NB4 (cell line): ENCODE results near the gene SYDE2.
"Not testable (repeated sequence)": the region's sequence is repeated elsewhere in the genome, so short reads cannot be mapped to it uniquely, and the experiment has no call there.

Experiments
- DNase-seq: peaks from one replicate; pipeline ENCODE4 v3.0.0; 2010; ENCODE audit warnings: low read depth
- H3K4me3 ChIP-seq: one replicate; pipeline ENCODE4 v1.5.1; 2011; ENCODE audit warnings: mild to moderate bottlenecking, low read depth, low read length, moderate library complexity
- CTCF ChIP-seq: IDR thresholded peaks from one replicate; pipeline ENCODE4 v1.5.1; 2012; ENCODE audit warnings: low read depth, low read length
- MAX ChIP-seq: IDR thresholded peaks from 2 replicates; pipeline ENCODE4 v1.6.1; 2011; ENCODE audit warnings: low read depth, low read length
- MYC ChIP-seq: IDR thresholded peaks from 2 replicates; pipeline ENCODE4 v1.6.1; 2011; ENCODE audit warnings: low read depth, low read length
- POLR2A ChIP-seq: IDR thresholded peaks from 2 replicates; pipeline ENCODE4 v1.6.1; 2011; ENCODE audit warnings: mild to moderate bottlenecking; ENCODE audit not compliant: insufficient read length; ENCODE audit errors: extremely low read depth

The SYDE2 gene

GRCh38 chr1:85196358-85196757, 4.5 kb downstream of the SYDE2 start:
- TF ChIP-seq MAX (no peak), MYC (no peak), CTCF (no peak), POLR2A (no peak)
- no peak overlapping the region for H3K4me3 ChIP-seq
- no peak for DNase-seq

- H3K4me3 ChIP-seq, result no peak overlapping the region
- TF ChIP-seq MAX, result no peak
- no peak for TF ChIP-seq CTCF
- no peak for TF ChIP-seq POLR2A
- no peak for TF ChIP-seq MYC
- no peak for DNase-seq
Measured at GRCh38 chr1:85195703-85196102, 5.1 kb downstream of the SYDE2 start.

GRCh38 chr1:85192129-85192528, 8.7 kb downstream of the SYDE2 start:
- not testable (repeated sequence) for DNase-seq, H3K4me3 ChIP-seq

GRCh38 chr1:85189120-85189519, 11.7 kb downstream of the SYDE2 start:
- no peak for TF ChIP-seq MYC
- no peak overlapping the region for H3K4me3 ChIP-seq
- no peak for DNase-seq

- DNase-seq, result no peak
- TF ChIP-seq MAX (no peak), MYC (no peak), POLR2A (no peak), CTCF (no peak)
- H3K4me3 ChIP-seq, result no peak overlapping the region
Measured at GRCh38 chr1:85188530-85188929, 12.3 kb downstream of the SYDE2 start.

GRCh38 chr1:85187021-85187420, 13.8 kb downstream of the SYDE2 start:
- not testable (repeated sequence) for H3K4me3 ChIP-seq, DNase-seq

- H3K4me3 ChIP-seq, result no peak overlapping the region
- no peak for DNase-seq
- no peak for TF ChIP-seq MAX
- no peak for TF ChIP-seq MYC
- TF ChIP-seq POLR2A, result no peak
- TF ChIP-seq CTCF, result no peak
Measured at GRCh38 chr1:85184245-85184644, 16.6 kb downstream of the SYDE2 start.

GRCh38 chr1:85182700-85183099, 18.1 kb downstream of the SYDE2 start:
- TF ChIP-seq MYC (no peak), POLR2A (no peak)
- DNase-seq, result no peak
- no peak overlapping the region for H3K4me3 ChIP-seq
